ENCODE data around the gene SLC15A4. TPM values are rescaled to one million over a fixed set of nuclear protein-coding genes. Genes with fewer than 3 reads are reported as not detected.
A peak's percentile ranks its signal among the peaks of the same experiment; 100 is the strongest.
"Not testable (repeated sequence)": the region's sequence is repeated elsewhere in the genome, so short reads cannot be mapped to it uniquely, and the experiment has no call there.

Gene SLC15A4
- total and polyA plus RNA-seq, 4 donors = 11.7 to 42.4 (median 31.9) TPM

- 22 to 23% methylated on average over 37 to 56 of the region's 56 CpGs for WGBS, 2 donors
- TF ChIP-seq, protein P1, sequence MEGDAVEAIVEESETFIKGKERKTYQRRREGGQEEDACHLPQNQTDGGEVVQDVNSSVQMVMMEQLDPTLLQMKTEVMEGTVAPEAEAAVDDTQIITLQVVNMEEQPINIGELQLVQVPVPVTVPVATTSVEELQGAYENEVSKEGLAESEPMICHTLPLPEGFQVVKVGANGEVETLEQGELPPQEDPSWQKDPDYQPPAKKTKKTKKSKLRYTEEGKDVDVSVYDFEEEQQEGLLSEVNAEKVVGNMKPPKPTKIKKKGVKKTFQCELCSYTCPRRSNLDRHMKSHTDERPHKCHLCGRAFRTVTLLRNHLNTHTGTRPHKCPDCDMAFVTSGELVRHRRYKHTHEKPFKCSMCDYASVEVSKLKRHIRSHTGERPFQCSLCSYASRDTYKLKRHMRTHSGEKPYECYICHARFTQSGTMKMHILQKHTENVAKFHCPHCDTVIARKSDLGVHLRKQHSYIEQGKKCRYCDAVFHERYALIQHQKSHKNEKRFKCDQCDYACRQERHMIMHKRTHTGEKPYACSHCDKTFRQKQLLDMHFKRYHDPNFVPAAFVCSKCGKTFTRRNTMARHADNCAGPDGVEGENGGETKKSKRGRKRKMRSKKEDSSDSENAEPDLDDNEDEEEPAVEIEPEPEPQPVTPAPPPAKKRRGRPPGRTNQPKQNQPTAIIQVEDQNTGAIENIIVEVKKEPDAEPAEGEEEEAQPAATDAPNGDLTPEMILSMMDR (IDR thresholded peaks at IDR 0.05; ENCODE audit: control extremely low read depth, extremely low read depth) = no peak
- H3K27me3 ChIP-seq (ENCODE audit: control insufficient read depth in 3 of 3, insufficient read depth in 3 of 3, low read length in 2 of 3) = peaks cover 6 to 15% (median 14%) of the 10 kb centered on the region in 3 donors
- ATAC-seq (ENCODE audit: insufficient read depth, low FRiP score) (no peak), DNase-seq (no peak)
- no peak within 1 kb of the TSS for H3K9ac ChIP-seq (ENCODE audit: insufficient read depth in 1 of 2, low read length in 2 of 2)
- H3K9me3 ChIP-seq (ENCODE audit: control insufficient read depth in 4 of 4, insufficient read depth in 3 of 4, low read length in 3 of 4) = peaks cover 0 to 6% (median 0%) of the 10 kb centered on the region in 4 donors
- peak within 1 kb of the TSS in 1 of 2 donors; percentile 32 for H3K27ac ChIP-seq (ENCODE audit: low read depth in 1 of 2, low read length in 1 of 2)
- H3K4me1 ChIP-seq (ENCODE audit: control insufficient read depth in 5 of 5, insufficient read depth in 5 of 5, low read length in 5 of 5) = peaks cover 0 to 3% (median 0%) of the 10 kb centered on the region in 5 donors
- H3K36me3 ChIP-seq (ENCODE audit: control insufficient read depth in 4 of 4, insufficient read depth in 4 of 4, low read length in 4 of 4) = no peaks in the 10 kb centered on the region
- no peak within 1 kb of the TSS for H3K4me3 ChIP-seq
These were observed 29.3 kb upstream of the SLC15A4 start, which contains the start of gene GLT1D1 for GRCh38 chr12:128852885-128853599. Gene GLT1D1 (plus strand): TSS chr12:128853478. CDS start chr12:128853582, 104 bp downstream.

DNA sequence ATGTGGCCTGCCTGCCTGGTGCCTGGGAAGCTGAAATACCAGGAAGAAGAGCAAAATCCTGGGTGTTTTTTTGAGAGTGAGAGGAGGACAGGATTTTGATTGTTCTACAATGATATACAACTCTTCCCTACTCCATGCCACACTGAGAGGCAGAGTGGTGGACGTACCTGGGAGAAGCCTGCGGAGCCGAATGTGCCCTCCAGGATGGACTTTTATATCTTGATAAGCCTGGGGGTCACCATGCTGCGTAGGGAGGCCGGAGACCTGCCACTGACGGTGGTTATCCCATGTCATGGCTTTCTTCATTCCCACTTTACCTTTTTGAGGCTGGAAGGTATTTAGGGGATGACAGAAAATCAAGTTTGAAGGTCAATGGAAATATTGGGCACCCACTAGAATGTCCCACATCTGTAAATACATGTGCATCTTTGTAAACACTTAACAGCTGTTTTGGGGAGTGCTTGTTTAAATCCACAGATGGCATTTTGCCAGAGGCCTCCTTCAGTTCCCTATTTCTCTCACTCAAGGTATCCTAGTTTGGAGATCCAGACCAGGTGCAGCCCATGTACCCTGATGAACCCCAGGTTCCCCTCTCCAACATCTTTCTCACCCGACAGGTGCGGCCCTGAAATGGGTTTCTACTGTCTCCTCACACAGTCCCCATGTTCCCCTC lies 28.4 kb upstream of the SLC15A4 start:
- H3K36me3 ChIP-seq (ENCODE audit: control insufficient read depth in 4 of 4, insufficient read depth in 4 of 4, low read length in 4 of 4) = no peaks in the 10 kb centered on the region
- WGBS, 2 donors = 71 to 83% methylated on average over 8 of the region's 8 CpGs
- peaks cover 6 to 15% (median 14%) of the 10 kb centered on the region in 3 donors for H3K27me3 ChIP-seq (ENCODE audit: control insufficient read depth in 3 of 3, insufficient read depth in 3 of 3, low read length in 2 of 3)
- H3K9ac ChIP-seq (ENCODE audit: insufficient read depth in 1 of 2, low read length in 2 of 2) = no peak overlapping the region
- H3K27ac ChIP-seq (ENCODE audit: low read depth in 1 of 2, low read length in 1 of 2) = no peak overlapping the region
- DNase-seq = no peak
- peaks cover 0 to 3% (median 0%) of the 10 kb centered on the region in 5 donors for H3K4me1 ChIP-seq (ENCODE audit: control insufficient read depth in 5 of 5, insufficient read depth in 5 of 5, low read length in 5 of 5)
- no peak for ATAC-seq (ENCODE audit: insufficient read depth, low FRiP score)
- peaks cover 0 to 6% (median 0%) of the 10 kb centered on the region in 4 donors for H3K9me3 ChIP-seq (ENCODE audit: control insufficient read depth in 4 of 4, insufficient read depth in 3 of 4, low read length in 3 of 4)
- TF ChIP-seq, protein P1 (IDR thresholded peaks at IDR 0.05; ENCODE audit: control extremely low read depth, extremely low read depth) = no peak
- no peak overlapping the region for H3K4me3 ChIP-seq

- ATAC-seq (ENCODE audit: insufficient read depth, low FRiP score); H3K27ac ChIP-seq (ENCODE audit: low read depth in 1 of 2, low read length in 1 of 2); DNase-seq; H3K4me1 ChIP-seq (ENCODE audit: control insufficient read depth in 5 of 5, insufficient read depth in 5 of 5, low read length in 5 of 5); H3K4me3 ChIP-seq; H3K9ac ChIP-seq (ENCODE audit: insufficient read depth in 1 of 2, low read length in 2 of 2); H3K9me3 ChIP-seq (ENCODE audit: control insufficient read depth in 4 of 4, insufficient read depth in 3 of 4, low read length in 3 of 4); H3K36me3 ChIP-seq (ENCODE audit: control insufficient read depth in 4 of 4, insufficient read depth in 4 of 4, low read length in 4 of 4): not testable (repeated sequence)
- H3K27me3 ChIP-seq (ENCODE audit: control insufficient read depth in 3 of 3, insufficient read depth in 3 of 3, low read length in 2 of 3) = peaks cover 6 to 15% (median 14%) of the 10 kb centered on the region in 3 donors
- WGBS, 2 donors = 79 to 88% methylated on average over 7 of the region's 7 CpGs
These were observed 27.7 kb upstream of the SLC15A4 start for GRCh38 chr12:128851429-128851828.

DNA sequence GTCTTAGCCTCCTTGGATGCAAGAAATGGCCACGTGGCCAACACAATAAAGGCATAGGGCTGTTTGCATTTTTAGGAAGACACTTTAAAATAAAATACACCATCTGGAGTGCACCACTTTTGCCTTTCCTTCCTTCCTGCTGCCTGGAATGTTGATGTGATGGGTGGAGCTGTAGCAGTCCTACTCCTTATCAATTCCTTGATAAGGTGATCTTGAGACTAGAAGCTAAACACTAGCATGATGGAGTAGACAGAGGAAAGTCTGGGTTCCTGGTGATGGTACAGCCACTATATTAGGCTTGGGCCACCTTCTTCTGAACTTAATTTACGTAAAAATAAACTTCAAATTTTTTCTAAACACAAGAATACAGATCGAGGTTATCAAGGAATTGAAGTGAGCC lies 26.6 kb upstream of the SLC15A4 start:
- Histone ChIP-seq H3K27me3 (ENCODE audit: control insufficient read depth in 3 of 3, insufficient read depth in 3 of 3, low read length in 2 of 3) (peaks cover 6 to 15% (median 14%) of the 10 kb centered on the region in 3 donors), H3K27ac (ENCODE audit: low read depth in 1 of 2, low read length in 1 of 2) (no peak overlapping the region), H3K4me3 (no peak overlapping the region), H3K9me3 (ENCODE audit: control insufficient read depth in 4 of 4, insufficient read depth in 3 of 4, low read length in 3 of 4) (peaks cover 0 to 6% (median 0%) of the 10 kb centered on the region in 4 donors), H3K36me3 (ENCODE audit: control insufficient read depth in 4 of 4, insufficient read depth in 4 of 4, low read length in 4 of 4) (no peaks in the 10 kb centered on the region), H3K9ac (ENCODE audit: insufficient read depth in 1 of 2, low read length in 2 of 2) (no peak overlapping the region), H3K4me1 (ENCODE audit: control insufficient read depth in 5 of 5, insufficient read depth in 5 of 5, low read length in 5 of 5) (peaks cover 0 to 3% (median 0%) of the 10 kb centered on the region in 5 donors)
- DNase-seq = peak in 1 of 3 donors; percentile 14
- 46 to 69% methylated on average over 3 of the region's 3 CpGs for WGBS, 2 donors
- ATAC-seq (ENCODE audit: insufficient read depth, low FRiP score) = no peak
- TF ChIP-seq, protein P1 (IDR thresholded peaks at IDR 0.05; ENCODE audit: control extremely low read depth, extremely low read depth) = no peak

DNA sequence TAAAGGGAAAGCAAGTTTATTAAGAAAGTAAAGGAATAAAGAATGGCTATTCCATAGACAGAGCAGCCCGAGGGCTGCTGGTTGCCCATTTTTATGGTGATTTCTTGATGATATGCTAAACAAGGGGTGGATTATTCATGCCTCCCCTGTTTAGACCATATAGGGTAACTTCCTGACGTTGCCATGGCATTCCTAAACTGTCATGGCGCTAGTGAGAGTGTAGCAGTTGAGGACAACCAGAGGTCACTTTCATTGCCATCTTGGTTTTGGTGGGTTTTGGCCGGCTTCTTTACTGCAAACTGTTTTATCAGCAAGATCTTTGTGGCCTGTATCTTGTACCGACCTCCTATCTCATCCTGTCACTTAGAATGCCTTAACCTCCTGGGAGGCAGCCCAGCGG lies 26.0 kb upstream of the SLC15A4 start:
- 64 to 69% methylated on average over 6 of the region's 6 CpGs for WGBS, 2 donors
- H3K27me3 ChIP-seq (ENCODE audit: control insufficient read depth in 3 of 3, insufficient read depth in 3 of 3, low read length in 2 of 3) = peaks cover 6 to 13% (median 13%) of the 10 kb centered on the region in 3 donors
- not testable (repeated sequence) for H3K27ac ChIP-seq (ENCODE audit: low read depth in 1 of 2, low read length in 1 of 2); H3K4me1 ChIP-seq (ENCODE audit: control insufficient read depth in 5 of 5, insufficient read depth in 5 of 5, low read length in 5 of 5); ATAC-seq (ENCODE audit: insufficient read depth, low FRiP score); H3K9me3 ChIP-seq (ENCODE audit: control insufficient read depth in 4 of 4, insufficient read depth in 3 of 4, low read length in 3 of 4); H3K9ac ChIP-seq (ENCODE audit: insufficient read depth in 1 of 2, low read length in 2 of 2); H3K4me3 ChIP-seq; H3K36me3 ChIP-seq (ENCODE audit: control insufficient read depth in 4 of 4, insufficient read depth in 4 of 4, low read length in 4 of 4); DNase-seq

Measured in lung (tissue), 12 donors.